HG02970 (cell line): ENCODE results near the gene WWP2.

ENCODE experiments used
- ATAC-seq: cut with Tn5 transposase; IDR thresholded peaks from one replicate; pipeline ENCODE4 v1.9.1; 2021; ENCODE audit warnings: mild to moderate bottlenecking, moderate library complexity, moderate number of reproducible peaks; ENCODE audit not compliant: unreplicated experiment, low FRiP score

WWP2 gene

GRCh38 chr16:69883744-69884143 is 121.6 kb downstream of the WWP2 start:
- no peak for ATAC-seq

- ATAC-seq, result no peak
Measured at GRCh38 chr16:69885722-69886121, 123.6 kb downstream of the WWP2 start.

DNA sequence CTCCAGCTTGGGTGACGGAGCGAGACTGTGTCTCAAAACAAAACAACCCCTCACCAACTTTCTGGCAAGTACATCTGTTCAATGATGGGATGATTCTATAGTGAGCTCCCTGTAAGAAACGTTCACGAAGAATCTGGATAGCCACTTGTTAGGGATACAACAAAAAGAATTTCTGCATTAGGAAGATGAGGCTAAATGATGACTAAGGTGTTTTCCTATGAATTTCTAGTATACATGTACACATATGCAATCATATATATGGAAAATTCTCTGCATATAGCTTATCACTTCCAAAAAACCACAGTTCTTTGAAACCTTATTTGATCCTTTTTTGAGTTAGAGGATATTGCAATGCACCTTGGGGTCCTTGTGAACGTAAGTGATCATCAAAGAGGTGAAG is 124.6 kb downstream of the WWP2 start:
- ATAC-seq, result no peak

DNA sequence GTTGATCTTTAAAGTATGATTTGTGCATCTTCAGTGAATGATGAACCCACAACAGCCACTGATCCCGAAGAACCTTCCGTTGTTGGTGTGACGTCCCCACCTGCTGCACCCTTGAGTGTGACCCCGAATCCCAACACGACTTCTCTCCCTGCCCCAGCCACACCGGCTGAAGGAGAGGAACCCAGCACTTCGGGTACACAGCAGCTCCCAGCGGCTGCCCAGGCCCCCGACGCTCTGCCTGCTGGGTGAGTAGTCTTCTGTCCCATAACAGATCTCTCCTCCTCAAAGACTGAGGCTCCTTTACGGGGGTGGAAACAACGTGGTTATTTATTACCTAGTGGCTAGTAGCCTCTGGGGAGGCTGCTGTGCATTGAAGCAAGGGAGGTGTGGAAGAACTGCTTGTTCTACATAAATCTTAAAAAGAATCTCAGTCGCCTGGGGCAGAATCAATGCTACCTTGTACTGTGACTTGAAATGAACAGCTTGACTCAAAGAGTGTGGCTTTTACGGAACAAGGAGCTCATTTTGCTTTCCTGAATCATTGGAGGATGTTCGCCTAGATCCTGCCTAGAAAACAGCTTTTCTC is 126.0 kb downstream of the WWP2 start:
- ATAC-seq, result no peak

GRCh38 chr16:69889295-69889964 is 127.3 kb downstream of the WWP2 start:
- ATAC-seq, result no peak

DNA sequence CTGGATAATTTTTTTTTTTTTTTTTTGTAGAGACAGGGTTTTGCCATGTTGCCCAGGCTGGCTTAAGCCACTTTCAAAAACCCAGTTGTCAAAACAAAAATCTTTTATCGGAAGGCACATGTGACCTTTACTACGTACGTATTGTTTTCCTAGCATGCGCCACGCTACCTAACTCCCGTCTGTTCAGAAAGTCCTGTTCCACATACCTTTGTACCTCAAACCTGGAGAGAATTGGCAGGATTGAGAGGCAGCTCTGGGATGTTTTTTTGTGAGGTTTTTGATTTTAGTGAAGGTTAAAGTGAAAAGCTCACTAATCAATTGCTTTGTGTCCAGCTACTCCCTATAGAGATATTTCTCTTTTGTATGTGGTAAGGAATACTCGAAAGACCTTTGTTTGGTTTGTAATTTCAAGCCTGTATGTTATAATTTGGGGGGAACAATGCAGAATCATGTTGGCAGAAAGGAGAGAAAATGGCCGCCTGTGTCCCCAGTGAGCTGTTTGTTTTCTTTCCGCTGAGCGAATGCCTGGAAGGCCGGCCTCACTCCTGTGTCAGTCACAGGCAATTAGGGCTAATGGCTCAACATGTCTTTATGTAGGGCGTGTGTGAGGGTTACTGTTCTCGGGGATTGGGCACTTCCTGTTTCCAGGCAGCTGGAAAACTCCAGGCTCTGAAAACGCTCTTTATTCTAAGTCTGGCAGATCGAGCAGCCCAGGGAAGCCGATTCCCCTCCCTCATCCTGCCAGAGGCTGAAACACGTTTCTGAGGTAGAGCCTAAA is 128.2 kb downstream of the WWP2 start:
- ATAC-seq, result no peak

DNA sequence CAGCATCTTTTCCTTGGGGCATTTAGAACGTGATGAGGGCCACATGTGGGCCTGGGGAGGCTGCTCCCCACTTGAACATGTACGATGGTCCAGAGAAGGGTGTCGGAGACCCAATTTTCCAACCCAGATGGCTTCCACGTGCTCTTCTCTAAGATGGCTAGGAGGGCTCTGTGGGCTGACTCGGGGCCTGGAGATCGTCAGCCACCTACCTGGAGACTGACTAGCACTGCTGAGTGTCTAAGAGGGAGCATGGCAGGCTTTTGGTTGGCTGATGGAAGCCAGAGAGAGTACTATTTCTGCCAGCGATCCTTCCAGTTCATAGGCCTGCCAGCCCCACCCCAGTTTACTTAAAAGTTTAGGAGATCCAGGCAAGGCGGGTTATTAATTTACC is 128.8 kb downstream of the WWP2 start:
- no peak for ATAC-seq

DNA sequence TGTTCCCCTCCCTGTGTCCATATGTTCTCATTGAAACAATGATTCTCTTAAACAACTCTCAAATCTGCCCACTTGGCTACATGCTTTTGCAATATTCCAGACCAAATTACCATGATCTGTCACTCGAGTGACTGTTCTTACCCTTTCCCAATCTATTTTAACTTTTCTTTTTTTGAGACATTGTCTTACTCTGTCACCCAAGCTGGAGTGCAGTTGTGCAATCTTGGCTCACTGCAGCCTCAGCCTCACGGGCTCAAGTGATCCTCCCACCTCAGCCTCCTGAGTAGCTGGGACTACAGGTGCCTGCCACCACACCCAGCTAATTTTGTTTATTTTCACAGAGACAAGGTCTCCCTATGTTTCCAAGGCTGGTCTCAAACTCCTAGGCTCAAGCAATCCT is 130.2 kb downstream of the WWP2 start:
- no peak for ATAC-seq

GRCh38 chr16:69893106-69893505 is 131.0 kb downstream of the WWP2 start:
- ATAC-seq, result no peak

DNA sequence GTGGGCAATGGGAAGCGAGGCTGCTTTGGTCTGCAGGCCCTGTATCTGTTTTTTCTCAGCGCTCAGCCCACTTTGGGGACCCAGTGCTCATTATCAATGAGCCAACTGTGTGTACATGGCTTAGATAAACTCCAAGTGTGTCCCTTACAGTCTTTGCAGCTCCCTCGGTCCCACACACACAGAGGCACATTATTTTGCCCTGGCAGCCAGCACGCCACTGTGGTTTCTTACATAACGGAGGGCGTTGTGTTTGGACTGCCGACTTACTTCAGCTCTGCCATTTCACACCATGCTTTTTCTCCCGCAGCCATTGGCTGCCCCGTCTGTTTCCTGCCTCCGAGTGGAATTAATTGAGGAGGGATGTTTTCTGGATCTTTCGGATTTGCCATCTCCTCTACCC is 132.5 kb downstream of the WWP2 start:
- no peak for ATAC-seq

DNA sequence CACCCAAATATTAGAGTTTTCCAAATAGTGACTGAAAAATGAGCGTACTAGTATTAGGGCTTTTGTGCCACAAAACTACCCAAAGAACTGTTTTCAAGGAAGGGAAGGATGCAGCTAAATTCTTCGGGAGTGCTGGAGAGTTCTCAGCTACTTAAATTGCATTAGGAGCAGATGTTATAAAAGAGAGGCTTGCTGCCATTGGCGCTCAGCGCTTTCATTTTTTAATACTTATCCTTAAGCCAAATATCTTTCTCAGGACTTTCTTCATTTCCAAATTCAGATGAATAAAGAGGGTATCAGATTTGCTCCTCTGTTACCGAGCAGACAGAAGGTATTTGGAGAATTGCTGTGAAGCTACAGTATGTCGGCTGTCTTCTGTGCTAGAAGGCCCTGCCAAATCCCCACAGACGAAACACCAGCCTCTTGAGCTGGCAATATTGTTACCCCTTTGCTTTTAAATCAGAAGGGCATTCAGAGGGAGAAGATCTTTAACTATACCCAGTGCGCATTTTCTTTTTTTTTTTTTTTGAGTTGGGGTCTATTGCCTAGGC is 141.8 kb downstream of the WWP2 start:
- ATAC-seq, result no peak

DNA sequence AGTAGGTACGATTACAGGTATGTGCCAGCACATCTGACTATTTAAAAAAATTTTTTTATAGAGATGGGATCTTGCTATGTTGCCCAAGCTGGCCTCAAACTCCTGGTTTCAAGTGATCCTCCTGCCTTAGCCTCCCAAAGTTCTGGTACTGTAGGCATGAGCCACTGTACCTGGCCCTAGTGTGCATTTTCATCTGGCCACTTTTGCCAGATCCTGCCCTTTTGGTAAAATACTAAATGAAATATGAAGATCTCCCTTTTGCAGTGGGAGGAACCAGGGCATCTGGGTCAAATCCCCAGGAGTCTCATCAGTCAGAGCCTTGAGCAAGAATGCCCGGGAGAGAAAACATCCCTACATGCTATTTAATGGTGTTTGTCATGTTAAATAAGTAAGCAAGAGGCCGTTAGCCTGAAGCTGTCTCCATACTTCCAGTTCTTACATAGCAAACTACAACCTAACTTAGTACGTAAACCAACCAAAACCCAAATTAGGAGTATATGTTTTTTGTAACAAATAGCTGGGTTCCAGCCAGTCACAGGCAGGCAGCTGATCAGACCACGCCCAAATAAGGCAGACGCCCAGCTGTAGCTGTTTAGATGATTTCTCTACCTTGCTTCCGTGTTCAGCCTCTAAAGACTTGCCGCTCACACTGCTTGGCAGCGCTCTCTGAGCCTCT is 142.5 kb downstream of the WWP2 start:
- ATAC-seq, result no peak

- ATAC-seq, result no peak
Measured at GRCh38 chr16:69905171-69905555, 143.0 kb downstream of the WWP2 start.

DNA sequence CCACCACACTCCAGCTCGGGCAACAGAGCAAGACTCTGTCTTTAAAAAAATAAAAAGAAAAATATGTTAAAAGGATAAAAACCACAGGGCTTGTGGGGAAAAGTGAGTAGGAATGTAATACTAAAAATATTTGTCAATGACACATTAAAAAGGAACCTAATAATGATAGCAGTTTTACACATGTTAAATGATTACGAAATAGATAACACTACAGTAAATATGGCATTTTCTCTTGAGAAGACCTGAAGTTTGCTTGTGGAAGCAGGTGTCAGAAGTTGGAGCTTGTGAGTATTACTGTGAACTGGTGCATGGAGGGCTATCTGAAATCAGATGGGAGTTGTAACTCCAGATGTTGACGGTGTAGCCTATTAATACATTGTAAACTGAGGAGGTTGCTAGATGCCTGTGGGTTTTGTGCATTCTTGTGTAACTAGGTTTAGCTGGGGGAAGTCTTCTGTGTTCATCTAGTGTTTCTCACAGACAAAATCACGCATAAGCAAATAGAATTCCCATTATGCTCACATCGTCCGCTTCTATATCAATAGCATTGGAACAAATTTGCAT is 144.8 kb downstream of the WWP2 start:
- no peak for ATAC-seq

DNA sequence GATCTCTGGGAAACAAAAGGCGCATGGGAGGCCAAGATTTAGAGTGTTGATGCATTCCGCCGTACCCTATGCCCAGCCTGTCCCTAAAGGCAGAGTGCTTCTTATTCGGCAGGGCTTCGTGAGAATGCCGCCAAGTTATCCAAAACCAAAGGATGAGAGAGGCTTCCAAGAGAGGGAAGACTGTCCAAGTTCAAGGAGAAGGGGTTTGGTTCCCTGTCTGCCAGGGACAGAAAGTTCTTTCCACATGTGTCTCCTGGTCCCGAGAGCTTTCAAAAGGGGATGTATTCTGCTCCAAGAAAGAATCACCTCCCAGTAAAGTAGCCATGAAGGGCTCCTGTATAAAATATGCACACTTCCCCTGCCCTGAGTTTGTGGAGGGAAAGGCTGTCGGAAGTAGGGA is 146.9 kb downstream of the WWP2 start:
- ATAC-seq, result no peak

GRCh38 chr16:69909760-69910159 is 147.6 kb downstream of the WWP2 start:
- no peak for ATAC-seq

GRCh38 chr16:69910964-69911363 is 148.8 kb downstream of the WWP2 start:
- ATAC-seq, result no peak

DNA sequence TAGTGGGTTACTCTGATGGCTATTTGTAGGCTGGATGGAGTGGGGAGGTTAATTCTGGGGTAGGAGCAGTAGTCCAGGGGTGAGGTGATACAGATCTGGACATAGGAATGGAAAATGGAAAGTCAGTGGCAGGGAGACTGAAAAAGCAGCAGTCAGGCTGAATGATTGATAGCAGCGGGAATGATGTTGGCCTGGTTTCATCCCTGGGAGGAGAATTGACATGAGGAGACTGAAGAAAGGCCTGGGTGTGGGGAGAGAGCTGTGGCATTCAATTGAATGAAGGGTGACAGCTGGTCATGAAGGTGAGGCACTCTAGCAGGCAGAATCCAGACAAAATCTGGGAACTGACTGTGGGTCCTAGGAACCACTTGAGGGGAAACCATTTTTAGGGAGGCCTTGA is 154.3 kb downstream of the WWP2 start:
- no peak for ATAC-seq

DNA sequence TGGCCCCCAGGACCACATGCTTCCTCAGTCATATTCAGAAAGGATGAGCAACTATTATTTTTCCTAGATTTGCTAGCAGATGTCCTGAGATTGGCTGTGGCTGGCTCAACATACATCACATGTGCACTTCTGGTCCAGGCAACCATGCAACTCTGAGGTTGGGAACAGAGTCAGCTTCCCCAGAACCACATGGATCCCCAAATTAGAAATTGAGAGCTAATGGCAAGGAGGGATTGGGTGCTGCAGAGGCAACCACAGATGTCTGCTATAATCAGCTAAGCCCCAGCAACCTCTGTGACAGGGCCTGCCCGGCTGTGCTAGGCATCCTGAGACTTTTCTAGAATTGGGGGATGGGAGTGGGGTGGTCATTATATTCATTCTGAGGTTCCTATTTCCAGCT is 155.2 kb downstream of the WWP2 start:
- no peak for ATAC-seq

DNA sequence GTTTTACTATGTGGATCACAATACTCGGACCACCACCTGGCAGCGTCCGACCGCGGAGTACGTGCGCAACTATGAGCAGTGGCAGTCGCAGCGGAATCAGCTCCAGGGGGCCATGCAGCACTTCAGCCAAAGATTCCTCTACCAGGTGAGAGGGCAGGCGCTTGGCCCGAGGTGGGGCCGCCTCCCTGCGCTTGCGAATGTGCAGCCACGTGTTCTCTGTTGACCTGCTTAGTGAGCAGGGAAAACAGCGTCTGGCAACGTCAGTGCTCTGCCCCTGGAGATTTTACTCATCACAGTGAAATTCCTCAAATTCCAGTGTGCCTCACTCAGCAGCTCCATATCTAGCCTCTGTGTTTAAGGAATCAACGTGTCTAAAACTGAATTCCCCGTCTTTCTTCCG is 155.6 kb downstream of the WWP2 start:
- no peak for ATAC-seq

DNA sequence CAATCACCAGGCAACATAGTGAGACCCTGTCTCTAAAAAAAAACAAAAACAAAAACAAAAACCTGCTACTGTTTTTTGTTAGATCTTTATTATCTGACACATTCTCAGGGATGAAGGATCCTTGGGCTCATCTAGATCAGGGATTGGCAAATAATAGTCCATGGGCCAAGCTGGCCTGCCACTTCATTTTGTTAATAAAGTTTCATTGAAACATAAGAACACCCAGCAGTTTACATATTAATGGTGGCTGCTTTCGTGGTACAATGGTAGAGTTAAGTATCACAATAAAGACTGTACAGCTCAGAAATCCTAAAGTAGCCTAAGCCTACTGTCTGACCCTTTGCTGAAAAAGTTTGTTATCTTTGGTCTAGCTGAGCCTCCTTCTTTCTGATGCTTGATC is 156.1 kb downstream of the WWP2 start:
- ATAC-seq, result no peak
